Erythroblast (primary cell): ENCODE measurements around the gene SNX27.

Experiments used
- GATA1 ChIP-seq: IDR thresholded peaks from 2 replicates; pipeline ENCODE4 v1.6.1; 2011; ENCODE audit warnings: low read depth, mild to moderate bottlenecking, control low read depth, low read length, moderate library complexity
- POLR2A ChIP-seq: IDR thresholded peaks from 2 replicates; pipeline ENCODE4 v1.6.1; 2011; ENCODE audit warnings: mild to moderate bottlenecking, low read length

DNA sequence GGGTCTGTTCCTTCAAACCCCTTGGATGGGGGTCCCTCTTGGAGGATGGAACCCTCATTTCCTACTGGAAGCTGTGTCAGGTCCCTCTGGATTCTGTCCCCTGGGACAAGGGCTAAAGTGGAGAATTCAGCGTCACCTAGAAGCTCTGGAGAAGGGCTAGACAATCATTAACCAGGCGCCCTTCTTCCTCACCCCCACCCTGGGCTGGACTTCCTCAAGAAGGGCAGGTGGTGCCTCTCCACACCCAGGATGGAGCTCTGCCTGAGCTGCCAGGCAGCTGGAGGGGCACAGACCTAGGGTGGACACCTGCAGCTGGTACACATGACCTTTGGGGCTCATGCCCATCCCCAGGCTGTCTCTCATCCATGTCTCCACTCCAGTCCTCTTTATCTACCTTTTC is 101.2 kb downstream of the SNX27 start:
- no peak for TF ChIP-seq POLR2A
- TF ChIP-seq GATA1, result no peak
